Ramos (cell line): Measurements from ENCODE around the gene RNF130.

ENCODE experiments used
- in situ Hi-C: fragments of 300-500 bp; cut with MboI; formaldehyde crosslinking; loops from one replicate; pipeline ENCODE4 v1.14.3; 2022; ENCODE audit warnings: low sequenced_read_pairs; ENCODE audit not compliant: unreplicated experiment

Gene RNF130, protein sequence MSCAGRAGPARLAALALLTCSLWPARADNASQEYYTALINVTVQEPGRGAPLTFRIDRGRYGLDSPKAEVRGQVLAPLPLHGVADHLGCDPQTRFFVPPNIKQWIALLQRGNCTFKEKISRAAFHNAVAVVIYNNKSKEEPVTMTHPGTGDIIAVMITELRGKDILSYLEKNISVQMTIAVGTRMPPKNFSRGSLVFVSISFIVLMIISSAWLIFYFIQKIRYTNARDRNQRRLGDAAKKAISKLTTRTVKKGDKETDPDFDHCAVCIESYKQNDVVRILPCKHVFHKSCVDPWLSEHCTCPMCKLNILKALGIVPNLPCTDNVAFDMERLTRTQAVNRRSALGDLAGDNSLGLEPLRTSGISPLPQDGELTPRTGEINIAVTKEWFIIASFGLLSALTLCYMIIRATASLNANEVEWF

DNA sequence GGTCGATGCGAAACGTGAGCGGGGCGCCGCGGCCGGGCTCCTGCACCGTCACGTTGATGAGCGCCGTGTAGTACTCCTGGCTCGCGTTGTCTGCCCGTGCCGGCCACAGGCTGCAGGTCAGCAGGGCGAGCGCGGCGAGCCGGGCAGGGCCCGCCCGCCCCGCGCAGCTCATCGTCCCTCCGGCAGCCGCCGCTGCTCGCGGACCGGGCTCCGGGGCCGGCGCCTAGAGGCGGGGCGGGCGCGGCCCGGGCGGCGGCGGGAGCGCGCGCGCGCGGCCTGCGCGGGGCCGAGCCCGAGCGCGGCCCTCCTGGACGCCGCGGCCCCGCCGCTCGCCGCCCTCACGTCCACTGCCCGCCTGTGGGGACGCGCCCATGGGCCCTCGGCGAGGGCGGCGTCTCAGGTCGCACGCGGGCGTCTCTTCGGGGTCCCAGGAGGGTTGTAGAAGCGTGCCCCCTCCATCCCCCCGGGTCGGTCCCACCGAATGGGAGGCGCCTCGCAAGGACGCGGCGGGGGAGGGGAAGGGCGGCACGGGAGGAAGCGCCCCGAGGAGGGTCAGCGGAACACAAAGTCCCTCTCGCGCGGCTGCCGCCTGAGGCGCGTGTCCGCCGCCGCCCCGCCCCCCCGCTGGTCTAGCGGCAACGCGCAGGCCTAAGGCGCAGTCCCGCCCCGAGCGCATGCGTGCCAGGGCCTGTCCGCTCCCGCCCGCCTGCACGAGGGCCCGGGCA lies at the start of gene RNF130:
Gene RNF130 (minus strand): TSS at position 229 of the 725 bp plus-strand sequence. CDS start 57 bp downstream, at position 172.
- in situ Hi-C loops = no loop called here

GRCh38 chr5:180120237-180121101 lies 48.9 kb upstream of the RNF130 start:
- in situ Hi-C loops = no loop called here

- in situ Hi-C loops = no loop called here
Observed at GRCh38 chr5:180119903-180120236, 48.3 kb upstream of the RNF130 start.

DNA sequence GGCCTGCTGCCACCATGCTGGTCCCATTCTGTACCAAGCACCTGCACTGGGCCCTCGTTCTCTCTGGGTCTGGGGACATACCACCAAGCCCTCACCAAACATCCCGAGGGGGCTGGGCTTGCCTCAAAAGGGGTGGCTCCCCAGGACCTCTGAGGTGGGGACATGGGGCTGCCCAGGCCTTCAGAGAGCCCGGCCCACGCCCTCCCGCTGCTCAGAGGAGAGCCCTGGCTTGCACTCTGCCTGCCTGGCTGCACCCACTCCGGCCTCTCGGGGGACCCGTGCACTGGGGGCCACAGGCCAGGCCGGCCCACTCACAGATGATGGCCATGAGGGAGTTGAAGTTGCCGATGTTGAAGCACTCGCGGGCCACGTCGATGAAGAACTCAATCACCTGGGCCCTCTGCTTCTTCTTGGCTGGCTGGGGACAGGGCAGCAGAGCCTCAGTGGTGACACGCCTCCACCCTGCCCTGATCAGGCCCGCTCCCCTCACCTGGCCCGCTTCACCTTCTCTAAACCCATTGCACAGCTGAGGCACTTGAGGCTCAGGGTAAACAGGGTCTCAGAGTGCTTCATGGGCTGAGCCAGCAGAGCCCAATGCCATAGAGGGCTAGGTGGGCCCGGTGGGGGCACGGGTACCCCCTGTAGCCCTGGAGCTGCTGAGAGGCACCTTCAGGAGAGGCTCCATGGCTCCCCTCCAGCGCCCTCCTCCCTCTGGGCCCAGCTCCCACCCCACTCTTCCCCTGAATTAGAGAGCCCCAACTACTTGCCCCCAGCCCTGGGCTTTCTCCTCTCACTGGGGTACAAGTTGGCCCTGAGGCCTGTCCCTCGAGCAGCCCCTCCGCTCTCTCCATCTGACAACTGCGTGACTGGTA lies 47.7 kb upstream of the RNF130 start:
- in situ Hi-C loops = no loop called here

- in situ Hi-C loops = no loop called here
Observed at GRCh38 chr5:180118391-180118791, 46.8 kb upstream of the RNF130 start.

DNA sequence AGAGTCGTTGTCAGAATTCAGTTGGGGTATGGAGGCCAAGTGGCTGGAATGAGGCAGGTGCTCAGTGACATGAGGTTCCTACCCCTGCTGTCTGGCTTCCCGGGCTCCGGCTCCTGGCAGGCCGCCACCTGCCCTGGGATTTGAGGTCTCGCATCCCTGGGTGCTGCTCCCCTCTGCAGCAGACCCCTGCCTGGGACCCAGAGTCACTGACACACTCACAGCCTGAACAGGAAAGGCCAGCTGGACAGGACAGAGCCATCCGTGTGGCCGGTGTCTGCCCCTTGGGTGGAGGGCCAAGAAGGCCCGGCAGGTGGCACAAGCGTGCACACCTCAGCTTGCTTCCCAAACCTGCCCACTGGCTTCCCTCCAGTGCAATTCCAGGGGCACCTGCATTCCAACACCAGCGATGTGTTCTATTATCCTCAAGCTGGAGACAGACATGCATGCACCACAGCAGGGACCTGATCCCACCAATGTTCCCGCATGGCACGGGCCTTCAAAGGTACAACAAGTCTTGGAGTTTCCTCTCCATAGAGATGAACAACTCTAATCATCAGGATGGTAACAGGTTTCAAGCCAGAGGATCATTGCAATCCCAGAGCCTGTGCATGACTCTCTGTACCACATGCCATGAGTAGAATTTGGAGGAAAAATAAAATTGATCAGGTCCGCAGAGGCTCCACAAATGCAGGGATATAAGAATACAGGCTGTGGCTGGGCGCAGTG lies 45.6 kb upstream of the RNF130 start:
- in situ Hi-C loops = no loop called here

DNA sequence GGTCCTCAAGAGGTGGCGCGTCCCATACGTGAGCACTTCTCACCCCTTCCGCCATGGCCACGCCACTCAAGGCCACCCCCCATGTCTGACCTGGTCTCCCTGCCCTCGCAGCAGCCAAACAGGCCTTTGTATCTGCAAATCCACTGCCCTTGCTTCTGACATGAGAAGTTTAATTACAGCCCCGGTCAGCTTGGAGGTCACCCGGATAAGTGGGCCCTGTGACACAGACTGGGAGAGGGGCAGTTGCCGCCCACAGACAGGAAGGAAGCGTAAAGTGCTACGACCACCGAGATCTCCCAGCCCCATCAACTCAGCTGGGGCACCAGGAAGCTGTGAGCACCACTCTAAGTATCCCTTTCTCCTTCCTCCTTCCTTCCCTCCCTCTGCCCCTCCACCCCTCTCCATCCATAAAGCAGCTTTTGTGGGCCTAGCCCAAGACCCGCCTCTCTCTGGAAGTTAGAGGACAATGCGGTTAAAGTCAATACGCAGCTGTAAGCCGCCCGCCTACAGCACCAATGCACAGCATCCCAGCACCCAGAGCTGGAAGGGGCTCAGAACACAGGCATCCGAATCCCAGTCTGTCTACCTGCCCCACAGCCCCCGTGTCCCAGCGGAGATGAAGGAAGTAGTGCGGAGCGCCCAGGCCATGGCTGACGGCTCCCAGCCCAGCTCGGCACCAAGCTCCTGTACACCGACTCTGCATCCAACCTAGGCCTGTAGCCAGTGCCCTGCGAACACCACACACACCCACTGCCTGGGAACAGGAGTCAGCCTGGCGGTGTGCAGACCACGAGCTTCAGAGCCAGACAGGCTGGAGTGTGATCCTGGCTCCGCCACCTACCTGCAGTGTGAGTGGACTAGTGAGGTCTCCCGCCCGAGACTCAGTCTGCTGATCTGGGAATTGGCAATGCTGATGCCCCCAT lies 44.8 kb upstream of the RNF130 start:
- in situ Hi-C loops = no loop called here

DNA sequence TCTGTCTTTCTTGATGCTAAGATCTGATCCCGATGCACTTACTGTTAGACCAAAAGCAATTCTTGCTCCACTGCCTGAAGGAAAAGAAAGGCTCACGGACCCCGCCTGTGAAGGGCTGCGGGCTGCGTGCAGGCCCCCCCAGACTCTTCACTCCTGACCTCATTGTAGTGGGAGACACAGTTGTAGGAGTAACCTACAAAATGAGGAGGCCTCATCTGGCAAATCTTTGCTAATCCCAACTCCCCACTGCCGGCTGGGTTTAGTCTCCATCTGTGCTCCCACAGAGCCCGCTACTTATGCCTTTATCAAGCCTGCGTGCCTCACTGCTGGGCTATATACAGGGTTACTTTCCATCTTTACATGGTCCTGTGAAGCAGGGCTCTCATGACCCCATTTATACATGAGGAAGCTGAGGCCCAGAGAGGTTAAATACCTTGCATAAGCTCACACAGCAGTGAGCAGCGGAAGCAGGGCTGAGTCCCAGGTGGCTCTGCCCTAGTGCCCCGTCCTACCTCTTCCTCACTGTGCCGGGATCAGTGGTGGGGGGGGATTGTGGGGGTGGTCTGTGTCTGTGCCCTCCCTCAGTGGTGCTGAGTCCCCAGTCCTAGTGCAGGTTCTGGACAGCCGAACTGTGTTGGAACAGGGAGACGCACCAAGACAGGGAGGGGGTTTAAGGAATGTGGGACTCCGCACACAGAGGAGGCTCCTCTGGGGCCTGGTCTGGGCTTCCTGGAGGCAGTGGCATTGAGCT lies 43.9 kb upstream of the RNF130 start:
- in situ Hi-C loops = no loop called here

DNA sequence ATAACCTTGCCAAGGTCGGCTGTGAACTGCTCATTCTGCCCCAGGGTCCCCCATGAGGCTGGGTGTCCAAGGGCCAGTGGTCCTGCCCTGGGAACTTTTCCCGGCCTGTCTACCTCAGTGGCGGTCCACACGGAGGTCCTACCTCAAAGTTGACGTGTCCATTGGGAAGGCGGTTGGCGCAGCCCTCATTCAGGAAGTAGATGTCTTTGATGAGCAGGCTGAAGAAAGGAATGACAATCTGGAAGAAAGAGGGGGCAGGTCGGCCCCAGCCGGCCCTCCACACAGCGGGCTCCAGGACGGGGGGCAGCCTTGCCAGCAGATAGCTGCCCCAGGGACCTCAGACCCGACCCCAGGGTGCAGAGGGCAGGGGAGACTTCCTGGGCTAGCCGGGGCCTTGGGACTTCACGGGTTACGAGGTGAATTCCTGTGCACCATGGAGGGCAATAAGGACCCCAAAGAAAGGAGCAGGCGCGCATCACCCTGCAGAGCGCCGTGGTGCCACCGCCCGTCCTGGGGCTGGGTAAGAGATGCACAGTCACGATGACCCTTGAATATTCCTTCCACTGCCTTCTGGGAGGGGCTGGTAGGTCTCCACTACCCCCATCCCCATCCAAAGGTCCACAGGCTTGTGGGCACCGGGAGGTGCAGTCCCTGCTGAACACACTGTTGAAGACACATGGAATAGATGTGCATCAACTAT lies 42.9 kb upstream of the RNF130 start:
- in situ Hi-C loops = no loop called here

GRCh38 chr5:180113660-180114303 lies 42.2 kb upstream of the RNF130 start:
- in situ Hi-C loops = no loop called here

DNA sequence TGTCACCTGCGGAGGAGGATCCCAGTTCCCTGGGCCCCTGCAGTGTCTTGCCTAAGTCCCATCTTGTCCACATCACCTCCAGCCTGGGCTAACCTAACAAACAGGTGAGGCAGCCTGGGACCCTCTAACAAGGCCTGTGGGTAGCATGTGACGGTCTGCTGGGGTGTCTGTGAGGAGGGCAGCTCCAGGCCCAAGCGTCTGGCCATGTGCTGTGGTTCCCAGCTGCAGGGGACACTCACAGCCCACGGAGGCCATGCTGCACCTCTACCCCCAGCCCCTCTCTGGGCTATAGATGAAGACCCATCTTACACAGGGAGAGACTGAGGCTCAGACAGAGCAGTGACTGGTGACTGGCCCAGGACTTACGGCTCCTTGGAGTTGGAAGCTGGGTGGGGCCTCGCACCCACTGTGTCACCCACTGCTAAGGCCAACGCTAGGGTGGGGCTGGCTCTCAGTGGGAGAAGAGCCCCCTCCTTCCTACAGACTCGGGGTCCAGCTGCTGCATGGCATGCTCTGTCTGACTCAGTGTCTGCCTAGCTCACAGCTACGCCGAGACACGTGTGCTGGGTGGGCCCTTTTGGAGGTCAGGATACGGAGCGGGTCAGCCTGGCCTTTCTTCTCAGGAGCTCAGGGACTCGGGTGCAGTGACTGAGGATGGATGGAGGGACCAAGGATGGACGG lies 40.8 kb upstream of the RNF130 start:
- in situ Hi-C loops = no loop called here

DNA sequence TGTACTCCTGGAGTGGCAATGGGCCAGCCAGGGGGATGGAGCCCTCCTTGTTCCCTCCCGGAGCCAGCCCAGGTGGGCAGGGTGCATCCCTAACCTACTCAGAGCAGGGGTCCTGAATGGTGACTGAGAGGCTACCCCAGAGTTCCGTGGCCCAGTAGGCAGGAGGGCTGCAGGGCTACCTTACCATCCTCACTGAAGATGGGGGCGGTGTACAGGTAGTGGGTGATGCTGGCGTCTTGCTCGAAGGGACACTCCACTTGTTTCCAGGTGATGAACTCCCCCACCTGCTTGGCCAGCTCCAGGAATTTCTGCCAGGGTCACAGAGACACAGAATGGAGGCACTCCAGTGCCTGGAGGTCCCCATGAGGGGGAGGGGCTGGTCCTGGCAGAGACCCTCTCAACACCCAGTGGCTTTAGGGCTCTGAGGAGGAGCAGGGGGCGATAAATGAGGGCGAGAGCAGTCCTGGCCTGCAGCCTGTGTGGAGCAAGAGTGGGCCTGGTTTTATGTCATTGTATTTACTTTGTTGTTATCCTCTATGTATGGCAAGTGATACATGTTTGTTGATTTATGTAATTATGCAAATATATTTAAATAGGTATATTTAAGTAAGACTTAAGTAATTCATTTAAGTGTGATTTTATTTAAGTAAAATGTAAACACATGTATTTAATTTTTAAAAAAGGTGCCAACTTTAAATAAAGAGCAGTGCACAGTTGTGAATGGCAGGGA lies 39.9 kb upstream of the RNF130 start:
- in situ Hi-C loops = no loop called here

- in situ Hi-C loops = no loop called here
Observed at GRCh38 chr5:180109920-180110319, 38.4 kb upstream of the RNF130 start.

DNA sequence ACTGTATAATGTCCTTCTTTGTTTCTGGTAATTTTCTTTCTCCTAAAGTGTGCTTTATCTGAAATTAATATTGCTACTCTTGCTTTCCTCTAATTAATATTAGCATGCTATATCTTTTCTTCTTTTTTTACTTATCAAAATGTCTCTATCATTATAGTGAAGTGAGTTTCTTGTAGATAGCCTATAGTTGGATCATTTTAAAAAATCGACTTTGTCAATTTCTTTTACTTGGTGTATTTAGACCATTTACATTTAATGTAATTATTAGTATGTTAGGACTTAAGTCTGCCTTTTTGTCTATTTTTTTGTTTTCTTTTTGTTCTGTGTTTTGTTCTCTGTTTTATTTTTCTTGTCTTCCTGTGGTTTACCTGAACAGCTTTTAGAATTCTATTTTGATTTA lies 35.4 kb upstream of the RNF130 start:
- in situ Hi-C loops = no loop called here

GRCh38 chr5:180105827-180106312 lies 34.3 kb upstream of the RNF130 start:
- in situ Hi-C loops = no loop called here
